ENCODE measurements around the gene MTHFR.

MTHFR gene

DNA sequence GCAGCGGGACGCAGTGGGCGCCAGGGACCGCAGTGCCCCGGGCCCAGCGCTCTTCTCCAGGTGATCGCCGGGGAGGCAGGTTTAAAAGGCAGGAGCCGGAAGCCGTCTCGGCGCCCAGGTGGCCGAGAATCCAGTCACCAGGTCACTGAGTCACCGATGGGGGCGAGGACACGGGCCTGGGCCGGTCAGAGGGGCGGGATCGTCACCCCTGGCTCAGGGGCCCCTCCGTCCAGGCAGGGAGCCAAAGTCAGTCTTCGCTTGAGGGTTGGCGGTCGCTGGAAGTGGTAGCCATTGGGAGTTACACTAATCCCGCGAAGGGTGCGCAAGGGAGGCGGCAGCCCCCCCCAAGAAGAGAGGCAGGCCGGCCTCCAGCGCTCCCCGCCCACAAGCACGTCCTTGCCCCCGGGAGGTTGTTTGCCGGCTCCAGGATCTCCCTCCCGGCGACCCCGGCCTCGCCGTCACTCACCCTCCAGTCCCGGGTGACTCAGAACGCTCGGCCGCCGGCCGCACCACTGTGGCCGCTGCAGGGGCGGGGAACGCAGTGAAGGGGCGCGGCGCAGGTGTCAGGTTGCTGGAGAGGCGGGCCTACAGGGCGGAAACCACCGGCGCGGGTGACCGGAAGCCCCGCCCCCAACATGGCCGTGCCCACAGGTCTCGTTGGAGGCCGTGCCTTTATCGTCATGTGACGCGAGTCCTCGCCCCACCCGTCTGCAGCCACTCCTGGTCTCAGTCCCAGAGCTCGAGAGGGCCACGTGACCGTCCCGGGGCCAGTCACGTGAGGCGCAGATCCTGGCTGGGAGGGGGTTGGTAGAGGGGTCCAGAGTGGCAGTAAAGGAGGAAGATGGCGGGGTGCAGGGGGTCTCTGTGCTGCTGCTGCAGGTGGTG is at the start of gene MTHFR, which contains the start of gene CLCN6:
Gene MTHFR (minus strand): TSS at position 543 of the 885 bp plus-strand sequence. CDS start 2,848 bp downstream, outside the sequence.
Gene CLCN6 (plus strand): TSS at position 770 of the 885 bp plus-strand sequence. CDS start 72 bp downstream, at position 842.
- DNase-seq = peak; percentile 98

- no peak for DNase-seq
Measured at GRCh38 chr1:11855430-11855829, 49.7 kb upstream of the MTHFR start.

DNA sequence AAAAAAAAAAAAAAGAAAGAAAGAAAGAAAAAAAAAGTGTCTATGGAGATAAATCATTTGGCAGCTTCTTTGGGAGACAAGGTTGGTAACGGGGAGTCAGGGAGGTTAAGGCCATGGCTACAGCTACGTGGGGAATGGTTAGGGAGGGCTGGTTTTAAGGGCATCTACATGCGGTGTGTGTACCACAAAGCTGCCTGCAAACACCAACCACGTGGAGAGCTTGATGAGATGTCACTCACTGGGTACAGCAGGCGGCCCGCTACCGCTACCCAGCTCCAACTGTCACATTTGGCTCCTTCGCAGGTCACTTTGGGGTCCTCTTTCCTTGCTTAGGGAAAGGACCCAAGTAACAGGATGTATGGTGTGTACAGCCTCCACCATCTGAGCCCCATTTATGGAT is 48.8 kb upstream of the MTHFR start:
- no peak for DNase-seq

DNA sequence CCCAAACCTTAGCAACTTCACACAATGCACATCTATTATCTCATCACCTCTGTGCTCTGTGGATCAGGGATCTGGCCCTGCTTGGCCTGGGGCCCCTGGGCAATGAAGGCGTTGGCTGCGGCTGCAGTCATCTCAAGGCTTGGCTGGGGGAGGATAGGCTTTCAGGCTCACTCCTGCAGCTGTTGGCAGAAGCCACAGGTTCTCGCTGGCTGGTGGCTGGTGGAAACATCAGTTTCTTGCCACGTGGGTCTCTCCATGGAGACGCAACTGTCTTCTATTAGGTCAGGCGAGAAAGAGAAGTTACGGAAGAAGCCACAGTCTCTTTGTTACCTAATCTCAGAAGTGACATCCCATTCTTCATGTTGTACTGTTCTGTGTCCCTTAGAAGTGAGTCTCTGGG is 45.4 kb upstream of the MTHFR start:
- no peak for DNase-seq

- DNase-seq = no peak
Measured at GRCh38 chr1:11850156-11850555, 44.4 kb upstream of the MTHFR start.

DNA sequence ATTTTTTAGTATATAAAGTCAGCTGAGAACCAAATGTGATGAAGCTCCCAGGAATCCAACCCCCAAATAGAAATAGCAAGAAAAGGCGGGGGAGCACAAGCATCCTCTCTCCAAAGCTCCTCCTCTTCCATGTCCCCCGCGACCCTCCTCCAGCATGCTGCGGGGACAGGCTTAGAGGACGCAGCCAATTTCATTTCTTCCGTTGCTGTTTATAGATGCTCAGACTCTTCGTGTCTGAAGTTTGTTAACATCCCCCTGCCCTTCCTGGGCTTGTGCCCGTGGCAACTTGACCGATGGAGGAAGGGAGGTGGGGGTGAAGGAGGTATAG is 42.6 kb upstream of the MTHFR start:
- DNase-seq = no peak

- no peak for DNase-seq
Measured at GRCh38 chr1:11847667-11848372, 42.1 kb upstream of the MTHFR start, which contains the start of gene NPPA. NPPA (minus strand) TSS chr1:11847783; CDS start chr1:11847684, 99 bp downstream.

- no peak for DNase-seq
Measured at GRCh38 chr1:11845641-11846335, 40.0 kb upstream of the MTHFR start.

DNA sequence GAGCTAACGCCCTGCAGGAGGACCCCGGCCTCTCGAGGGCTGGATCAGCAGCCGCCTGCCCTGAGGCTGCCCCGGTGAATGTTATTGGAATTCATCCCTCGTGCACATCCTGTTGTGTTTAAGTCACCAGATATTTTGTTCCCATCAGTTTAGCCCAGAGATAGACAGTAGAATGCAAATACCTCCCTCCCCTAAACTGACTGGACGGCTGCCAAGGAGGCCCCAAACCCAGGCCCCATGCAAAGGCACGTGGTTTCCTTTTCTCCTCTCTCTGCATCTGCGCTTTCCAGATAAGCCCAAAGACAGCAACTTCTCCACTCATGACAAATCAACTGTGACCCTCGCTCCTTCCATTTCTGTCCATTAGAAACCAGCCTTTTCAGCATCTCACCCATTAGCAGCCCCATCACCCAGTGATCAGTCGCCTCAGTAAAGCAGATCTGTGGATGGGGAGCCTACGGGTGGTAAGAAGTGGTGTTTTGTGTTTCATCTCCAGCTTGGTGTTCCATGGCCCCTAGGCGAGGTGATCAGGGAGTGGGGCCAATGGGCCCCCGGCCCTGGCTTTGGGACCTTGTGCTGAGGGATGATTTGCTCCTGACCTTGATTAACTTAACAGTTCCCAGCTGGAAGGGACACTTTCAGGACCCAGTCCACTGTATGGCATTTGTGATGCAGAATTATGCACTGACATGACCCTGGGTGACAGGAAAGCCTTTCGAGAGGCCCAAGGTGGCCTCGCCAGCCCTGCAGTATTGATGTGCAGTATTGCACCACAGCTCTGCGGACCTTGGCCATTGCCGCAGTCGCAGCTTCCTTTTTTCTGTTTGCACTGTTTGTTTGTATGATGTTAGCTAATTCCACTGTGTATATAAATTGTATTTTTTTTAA is 36.6 kb upstream of the MTHFR start:
- DNase-seq = no peak

GRCh38 chr1:11841245-11842153 is 35.7 kb upstream of the MTHFR start:
- DNase-seq = no peak

- DNase-seq = no peak
Measured at GRCh38 chr1:11839727-11840705, 34.3 kb upstream of the MTHFR start.

GRCh38 chr1:11838349-11839272 is 32.8 kb upstream of the MTHFR start:
- peak; percentile 55 for DNase-seq

- no peak for DNase-seq
Measured at GRCh38 chr1:11837767-11838348, 32.1 kb upstream of the MTHFR start.

GRCh38 chr1:11836955-11837766 is 31.4 kb upstream of the MTHFR start:
- no peak for DNase-seq

DNA sequence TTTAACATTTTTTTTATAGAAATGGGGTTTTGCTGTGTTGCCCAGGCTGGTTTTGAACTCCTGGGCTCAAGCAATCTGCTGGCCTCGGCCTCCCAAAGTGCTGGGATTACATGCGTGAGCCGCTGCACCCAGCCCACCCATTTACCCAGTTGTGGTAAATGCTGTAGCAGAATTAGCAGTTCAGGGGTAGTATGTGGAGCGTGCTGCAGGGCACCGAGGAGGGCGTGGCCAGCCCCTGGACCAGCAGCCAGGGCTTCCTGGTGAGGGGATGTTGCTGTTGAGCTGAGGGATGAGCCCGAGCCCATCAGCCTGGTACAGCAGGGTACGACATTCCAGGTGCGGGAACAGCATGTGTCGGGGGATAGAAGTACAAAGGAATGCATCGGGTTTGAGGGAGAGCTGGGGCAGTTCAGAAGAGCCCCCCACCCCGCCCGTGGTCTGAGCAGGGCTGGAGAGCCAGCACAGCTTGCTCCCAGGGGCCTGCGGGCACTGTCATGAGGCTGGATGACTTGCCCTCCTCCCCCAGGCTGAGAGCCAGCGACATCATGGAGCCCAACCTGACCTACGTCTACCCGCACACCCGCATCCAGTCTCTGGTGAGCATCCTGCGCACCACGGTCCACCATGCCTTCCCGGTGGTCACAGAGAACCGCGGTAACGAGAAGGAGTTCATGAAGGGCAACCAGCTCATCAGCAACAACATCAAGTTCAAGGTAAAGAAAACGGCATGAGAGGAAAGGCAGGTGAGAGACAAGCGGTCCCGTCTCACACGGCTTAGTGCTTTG is 29.9 kb upstream of the MTHFR start:
- no peak for DNase-seq

DNA sequence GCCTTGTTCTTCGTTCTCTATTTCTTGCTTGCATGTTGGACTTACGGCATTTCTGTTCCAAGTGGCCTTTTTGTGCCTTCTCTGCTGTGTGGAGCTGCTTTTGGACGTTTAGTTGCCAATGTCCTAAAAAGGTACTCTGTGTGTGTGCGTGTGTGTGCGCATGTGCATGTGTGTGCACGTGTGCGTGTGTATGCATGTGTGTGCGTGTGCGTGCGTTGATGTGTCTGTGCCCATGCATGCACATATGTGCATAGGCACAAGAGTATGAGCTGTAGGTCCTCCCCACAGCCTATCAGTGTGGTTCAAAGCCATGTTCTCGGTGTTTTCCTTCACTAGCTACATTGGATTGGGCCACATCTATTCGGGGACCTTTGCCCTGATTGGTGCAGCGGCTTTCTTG is 28.1 kb upstream of the MTHFR start:
- no peak for DNase-seq

DNA sequence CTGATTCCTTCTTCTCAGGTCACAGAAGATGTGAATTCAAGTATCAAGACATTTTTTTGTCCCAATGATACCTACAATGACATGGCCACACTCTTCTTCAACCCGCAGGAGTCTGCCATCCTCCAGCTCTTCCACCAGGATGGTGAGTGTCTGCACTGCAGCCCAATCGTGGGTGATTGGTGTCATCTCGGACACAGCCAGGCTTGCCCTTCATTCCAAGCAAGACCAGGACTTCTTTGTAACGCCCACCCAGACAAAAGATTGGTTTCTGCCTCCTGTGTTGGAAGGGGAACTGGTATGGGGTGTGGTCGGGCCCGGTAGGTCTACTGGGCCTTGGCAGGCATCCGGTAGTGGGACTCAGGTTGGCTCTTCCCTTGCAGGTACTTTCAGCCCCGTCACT is 27.7 kb upstream of the MTHFR start:
- DNase-seq = no peak
